ENCODE measurements around the gene NCOA1.

NCOA1 gene

GRCh38 chr2:24617424-24617823 is 126.4 kb downstream of the NCOA1 start:
- no peak overlapping the region for H3K27ac Mint-ChIP-seq
- CTCF ChIA-PET: no interaction called here
- H3K4me1 Mint-ChIP-seq: peaks cover 5% of the 10 kb centered on the region
- DNase-seq: no peak
- no peaks in the 10 kb centered on the region for H3K9me3 Mint-ChIP-seq
- no peaks in the 10 kb centered on the region for H3K27me3 Mint-ChIP-seq
- H3K36me3 Mint-ChIP-seq: no peaks in the 10 kb centered on the region
- H3K4me3 Mint-ChIP-seq: no peak overlapping the region

GRCh38 chr2:24618144-24618543 is 127.1 kb downstream of the NCOA1 start:
- peaks cover 2% of the 10 kb centered on the region for H3K4me1 Mint-ChIP-seq
- no peak overlapping the region for H3K27ac Mint-ChIP-seq
- H3K36me3 Mint-ChIP-seq: no peaks in the 10 kb centered on the region
- CTCF ChIA-PET: interaction anchor here (0.6 kb wide), 1 partner anchor 314 kb away, joined by 3 read pairs; no protein-coding TSS in a partner anchor
- H3K4me3 Mint-ChIP-seq: no peak overlapping the region
- DNase-seq: no peak
- no peaks in the 10 kb centered on the region for H3K27me3 Mint-ChIP-seq
- no peaks in the 10 kb centered on the region for H3K9me3 Mint-ChIP-seq

- no peak for DNase-seq
- no peak overlapping the region for H3K27ac Mint-ChIP-seq
- no peaks in the 10 kb centered on the region for H3K9me3 Mint-ChIP-seq
- no peaks in the 10 kb centered on the region for H3K4me1 Mint-ChIP-seq
- H3K36me3 Mint-ChIP-seq: no peaks in the 10 kb centered on the region
- CTCF ChIA-PET: no interaction called here
- H3K4me3 Mint-ChIP-seq: no peak overlapping the region
- H3K27me3 Mint-ChIP-seq: no peaks in the 10 kb centered on the region
Observed at GRCh38 chr2:24618680-24619079, 127.6 kb downstream of the NCOA1 start.

- no peak overlapping the region for H3K4me3 Mint-ChIP-seq
- H3K9me3 Mint-ChIP-seq: no peaks in the 10 kb centered on the region
- H3K27me3 Mint-ChIP-seq: no peaks in the 10 kb centered on the region
- H3K4me1 Mint-ChIP-seq: no peaks in the 10 kb centered on the region
- no peaks in the 10 kb centered on the region for H3K36me3 Mint-ChIP-seq
- DNase-seq: no peak
- H3K27ac Mint-ChIP-seq: no peak overlapping the region
- CTCF ChIA-PET: no interaction called here
Observed at GRCh38 chr2:24620936-24621335, 129.9 kb downstream of the NCOA1 start.

- Mint-ChIP-seq H3K27me3 (no peaks in the 10 kb centered on the region), H3K27ac (no peak overlapping the region), H3K4me1 (no peaks in the 10 kb centered on the region), H3K36me3 (no peaks in the 10 kb centered on the region), H3K9me3 (no peaks in the 10 kb centered on the region), H3K4me3 (no peak overlapping the region)
- DNase-seq: no peak
- CTCF ChIA-PET: interaction anchor here (0.7 kb wide), 1 partner anchor 11 kb away, joined by 4 read pairs; no protein-coding TSS in a partner anchor
Observed at GRCh38 chr2:24621779-24622538, 130.9 kb downstream of the NCOA1 start.

GRCh38 chr2:24623535-24623934 is 132.5 kb downstream of the NCOA1 start:
- H3K27ac Mint-ChIP-seq: no peak overlapping the region
- no peak overlapping the region for H3K4me3 Mint-ChIP-seq
- H3K27me3 Mint-ChIP-seq: no peaks in the 10 kb centered on the region
- no peaks in the 10 kb centered on the region for H3K9me3 Mint-ChIP-seq
- no peaks in the 10 kb centered on the region for H3K36me3 Mint-ChIP-seq
- no peaks in the 10 kb centered on the region for H3K4me1 Mint-ChIP-seq
- no peak for DNase-seq
- CTCF ChIA-PET: no interaction called here

GRCh38 chr2:24625728-24626127 is 134.7 kb downstream of the NCOA1 start:
- Mint-ChIP-seq H3K4me1 (no peaks in the 10 kb centered on the region), H3K9me3 (no peaks in the 10 kb centered on the region), H3K27me3 (no peaks in the 10 kb centered on the region), H3K27ac (no peak overlapping the region), H3K36me3 (no peaks in the 10 kb centered on the region), H3K4me3 (no peak overlapping the region)
- CTCF ChIA-PET: interaction anchor here (1.7 kb wide), 1 partner anchor 13 kb away, joined by 4 read pairs; no protein-coding TSS in a partner anchor
- no peak for DNase-seq

- Mint-ChIP-seq H3K27me3 (no peaks in the 10 kb centered on the region), H3K27ac (no peak overlapping the region)
- CTCF ChIA-PET: interaction anchor here (1.7 kb wide), 1 partner anchor 13 kb away, joined by 4 read pairs; no protein-coding TSS in a partner anchor
Observed at GRCh38 chr2:24626131-24626530, 135.1 kb downstream of the NCOA1 start.

GRCh38 chr2:24628746-24629145 is 137.7 kb downstream of the NCOA1 start:
- Mint-ChIP-seq H3K4me1 (no peaks in the 10 kb centered on the region), H3K27me3 (no peaks in the 10 kb centered on the region)

More at GRCh38 chr2:24626131-24626530, 135.1 kb downstream of the NCOA1 start:
- Mint-ChIP-seq H3K9me3 (no peaks in the 10 kb centered on the region), H3K36me3 (no peaks in the 10 kb centered on the region), H3K4me3 (no peak overlapping the region), H3K4me1 (no peaks in the 10 kb centered on the region)
- no peak for DNase-seq

GRCh38 chr2:24632172-24632571 is 141.1 kb downstream of the NCOA1 start:
- Mint-ChIP-seq H3K9me3 (no peaks in the 10 kb centered on the region), H3K4me3 (no peak overlapping the region), H3K36me3 (no peaks in the 10 kb centered on the region), H3K27ac (no peak overlapping the region), H3K4me1 (no peaks in the 10 kb centered on the region), H3K27me3 (no peaks in the 10 kb centered on the region)
- CTCF ChIA-PET: no interaction called here
- DNase-seq: no peak

More at GRCh38 chr2:24628746-24629145, 137.7 kb downstream of the NCOA1 start:
- CTCF ChIA-PET: no interaction called here
- no peaks in the 10 kb centered on the region for H3K9me3 Mint-ChIP-seq
- no peaks in the 10 kb centered on the region for H3K36me3 Mint-ChIP-seq
- H3K27ac Mint-ChIP-seq: no peak overlapping the region
- DNase-seq: no peak
- no peak overlapping the region for H3K4me3 Mint-ChIP-seq

- Mint-ChIP-seq H3K36me3 (no peaks in the 10 kb centered on the region), H3K9me3 (peaks cover 2% of the 10 kb centered on the region), H3K27me3 (no peaks in the 10 kb centered on the region), H3K27ac (no peak overlapping the region), H3K4me1 (no peaks in the 10 kb centered on the region), H3K4me3 (no peak overlapping the region)
- CTCF ChIA-PET: no interaction called here
- DNase-seq: no peak
Observed at GRCh38 chr2:24635181-24635580, 144.1 kb downstream of the NCOA1 start.

GRCh38 chr2:24638568-24638967 is 147.5 kb downstream of the NCOA1 start:
- Mint-ChIP-seq H3K36me3 (no peaks in the 10 kb centered on the region), H3K27ac (no peak overlapping the region), H3K4me3 (no peak overlapping the region), H3K27me3 (no peaks in the 10 kb centered on the region), H3K9me3 (peaks cover 2% of the 10 kb centered on the region), H3K4me1 (no peaks in the 10 kb centered on the region)
- no peak for DNase-seq
- CTCF ChIA-PET: no interaction called here

GRCh38 chr2:24642351-24642750 is 151.3 kb downstream of the NCOA1 start:
- H3K4me1 Mint-ChIP-seq: no peaks in the 10 kb centered on the region
- no peak overlapping the region for H3K4me3 Mint-ChIP-seq
- H3K27ac Mint-ChIP-seq: no peak overlapping the region
- no peak for DNase-seq
- H3K36me3 Mint-ChIP-seq: no peaks in the 10 kb centered on the region
- peaks cover 2% of the 10 kb centered on the region for H3K9me3 Mint-ChIP-seq
- CTCF ChIA-PET: no interaction called here
- no peaks in the 10 kb centered on the region for H3K27me3 Mint-ChIP-seq

- CTCF ChIA-PET: no interaction called here
- Mint-ChIP-seq H3K4me1 (no peaks in the 10 kb centered on the region), H3K36me3 (no peaks in the 10 kb centered on the region), H3K27ac (no peak overlapping the region), H3K27me3 (no peaks in the 10 kb centered on the region), H3K9me3 (no peaks in the 10 kb centered on the region), H3K4me3 (no peak overlapping the region)
- DNase-seq: no peak
Observed at GRCh38 chr2:24643051-24643450, 152.0 kb downstream of the NCOA1 start.

- DNase-seq: no peak
- Mint-ChIP-seq H3K9me3 (no peaks in the 10 kb centered on the region), H3K36me3 (no peaks in the 10 kb centered on the region), H3K4me3 (no peak overlapping the region), H3K27ac (no peak overlapping the region), H3K27me3 (no peaks in the 10 kb centered on the region), H3K4me1 (no peaks in the 10 kb centered on the region)
- CTCF ChIA-PET: no interaction called here
Observed at GRCh38 chr2:24644032-24644431, 153.0 kb downstream of the NCOA1 start.

All from activated naive CD4-positive, alpha-beta T cell treated with anti-CD3 and anti-CD28 coated beads, Interleukin-2, amount 10 ng/mL, durations not matched to agents 7 days and 5 days (primary cell).